ENCODE results near the gene LYL1.
"Not testable (repeated sequence)": the region's sequence is repeated elsewhere in the genome, so short reads cannot be mapped to it uniquely, and the experiment has no call there.

The LYL1 gene

DNA sequence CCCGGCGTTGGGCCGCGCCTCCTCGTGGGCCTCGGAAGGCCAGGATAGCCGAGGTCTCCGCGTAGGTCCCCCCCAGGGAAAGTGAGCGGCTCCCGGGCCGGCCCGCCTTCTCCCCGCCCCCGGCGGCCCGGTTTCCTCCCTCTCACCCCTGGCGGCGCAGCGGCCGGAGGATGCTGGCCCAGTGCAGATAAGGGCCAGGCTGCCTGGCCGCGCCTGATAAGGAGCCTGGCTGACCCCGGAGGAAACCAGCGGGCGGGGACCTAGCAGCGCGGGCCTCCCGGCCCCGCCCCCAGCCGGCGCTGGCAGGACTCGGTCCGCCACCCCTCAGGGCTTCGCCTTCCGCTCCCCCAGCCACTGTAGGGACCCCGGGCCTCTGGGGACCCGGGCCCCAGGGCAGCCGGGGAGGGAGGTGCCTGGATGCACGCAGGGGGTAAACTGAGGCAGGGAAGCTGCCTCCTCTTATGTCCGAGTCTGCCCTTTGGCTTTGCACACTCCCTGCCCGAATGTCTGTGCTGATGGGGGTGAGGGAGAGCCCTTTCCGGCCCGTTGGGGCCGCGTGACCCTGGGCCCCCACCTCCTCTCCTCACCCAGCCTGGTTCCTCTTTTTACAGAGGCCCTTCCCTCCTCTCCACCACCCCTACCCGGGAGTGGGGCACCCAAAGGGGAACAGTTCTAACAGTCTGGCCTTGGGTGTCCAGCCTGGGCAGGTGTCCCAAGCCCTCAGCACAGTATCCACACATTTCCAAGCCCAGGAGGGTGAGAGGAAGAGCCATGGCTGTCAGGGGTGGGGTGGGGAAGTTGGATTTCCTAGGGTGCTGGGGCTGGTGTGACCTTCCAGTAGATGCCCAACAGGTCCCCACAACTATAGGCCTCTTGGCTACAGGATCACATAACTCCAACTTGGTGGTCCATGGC is at the start of gene LYL1:
Gene LYL1, minus strand, starts transcription at position 193 of the 915 bp plus-strand sequence. CDS start 1,687 bp downstream, outside the sequence.
- DNase-seq, result no peak

DNA sequence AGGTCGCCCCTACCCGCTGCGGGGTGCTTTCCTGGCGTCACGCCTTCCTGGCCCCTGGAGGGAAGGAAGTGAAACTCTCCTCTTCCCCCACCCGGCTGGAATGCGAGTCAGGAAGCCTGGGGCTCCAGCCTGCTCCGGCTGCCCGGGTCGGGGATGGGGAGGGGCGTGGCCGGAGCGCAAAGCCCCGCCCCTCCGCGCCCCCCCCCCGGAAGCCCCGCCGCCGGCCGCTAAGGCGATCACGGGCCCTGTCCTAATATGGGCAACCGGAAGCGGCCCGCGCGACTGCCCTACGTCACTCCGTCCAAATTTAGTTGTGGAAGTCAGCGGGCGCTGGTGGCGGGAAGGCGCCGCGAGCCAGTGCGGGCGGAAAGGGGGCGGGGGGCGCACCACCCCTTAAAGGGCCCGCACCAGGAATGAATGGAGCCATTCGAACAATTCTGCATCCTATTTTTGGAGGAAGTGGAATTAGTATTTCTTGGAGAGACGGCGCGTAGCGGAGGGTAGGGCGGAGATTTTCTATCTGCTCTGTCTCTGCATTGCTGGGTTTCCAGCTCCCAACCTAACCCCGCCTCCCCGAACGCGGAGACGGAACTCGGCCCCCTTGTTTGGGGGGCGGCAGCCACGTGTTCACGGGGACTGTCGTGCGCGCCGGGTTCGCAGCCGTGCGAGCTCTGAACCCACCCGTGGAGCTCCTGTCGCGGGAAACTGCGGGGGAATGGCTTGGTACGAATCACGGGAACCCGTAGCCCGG is 49.1 kb upstream of the LYL1 start:
- peak; percentile 96 for DNase-seq

DNA sequence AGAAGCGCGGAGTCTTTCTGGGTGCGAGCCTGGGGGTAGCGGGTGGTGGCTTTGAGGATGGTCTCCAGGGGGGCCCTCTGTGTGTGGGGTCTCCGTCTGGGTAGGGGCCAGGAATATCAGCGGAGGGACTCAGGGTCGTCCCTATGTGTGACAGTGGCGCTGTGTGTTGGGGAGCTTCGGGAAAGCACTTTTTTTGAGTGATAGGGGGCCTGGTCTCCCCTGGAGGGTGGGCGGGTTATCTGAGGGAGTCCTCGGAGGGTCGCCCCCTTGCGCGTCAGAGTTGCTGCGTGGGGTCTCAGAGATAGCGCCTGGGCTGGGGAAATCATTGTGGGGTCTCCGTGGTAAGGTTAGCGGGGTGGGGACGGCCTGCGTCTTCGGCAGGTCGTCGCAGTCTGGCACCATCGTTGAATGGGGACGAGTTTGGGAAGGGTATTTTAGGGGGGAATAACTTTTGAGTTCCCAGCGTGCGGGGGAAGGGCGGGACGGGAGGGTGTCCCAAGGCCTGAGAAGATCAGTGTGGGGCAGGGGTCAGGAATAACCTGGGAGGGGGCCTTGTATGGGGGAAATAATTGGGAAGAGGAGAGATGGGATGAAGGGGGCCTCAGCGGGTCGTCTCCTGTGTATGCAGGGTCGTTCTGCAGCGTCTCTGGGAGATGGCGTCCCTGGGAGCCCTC is 48.4 kb upstream of the LYL1 start:
- DNase-seq, result no peak

- DNase-seq, result peak; percentile 93
Observed at GRCh38 chr19:13150187-13150930, 47.7 kb upstream of the LYL1 start, which contains the start of the genes IER2 and STX10. Gene IER2, plus strand, starts transcription at chr19:13150411. Its CDS starts 2,776 bp downstream, at chr19:13153187. Gene STX10, minus strand, starts transcription at chr19:13150375. Its CDS starts 202 bp downstream, at chr19:13150173.

DNA sequence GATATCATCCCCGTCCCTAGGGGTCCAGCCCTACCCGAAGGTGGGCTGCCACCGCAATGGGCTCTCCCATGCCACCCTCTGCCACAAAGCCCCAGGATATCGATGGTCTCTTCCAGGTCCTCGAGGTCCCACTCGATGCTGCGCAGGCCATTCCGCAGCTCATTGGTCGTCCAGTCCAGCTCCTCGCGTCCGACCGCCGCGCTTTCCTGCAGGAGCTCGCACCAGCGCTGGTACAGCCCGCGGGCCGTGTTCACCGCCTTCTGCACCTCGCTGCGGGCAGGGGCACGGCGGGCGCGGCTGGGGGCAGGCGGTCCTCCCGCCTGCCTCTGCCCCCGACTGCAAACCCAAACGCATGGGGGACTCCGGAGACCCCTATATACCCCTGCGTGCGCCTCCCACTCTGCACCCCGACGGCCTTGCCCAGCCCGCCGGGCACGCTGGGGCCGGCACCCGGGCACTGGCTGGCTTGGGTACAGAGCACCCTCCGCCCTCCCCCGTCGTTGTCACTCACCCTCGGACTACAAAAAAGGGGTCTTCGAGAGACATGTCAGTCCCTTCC is 47.0 kb upstream of the LYL1 start:
- peak; percentile 63 for DNase-seq

DNA sequence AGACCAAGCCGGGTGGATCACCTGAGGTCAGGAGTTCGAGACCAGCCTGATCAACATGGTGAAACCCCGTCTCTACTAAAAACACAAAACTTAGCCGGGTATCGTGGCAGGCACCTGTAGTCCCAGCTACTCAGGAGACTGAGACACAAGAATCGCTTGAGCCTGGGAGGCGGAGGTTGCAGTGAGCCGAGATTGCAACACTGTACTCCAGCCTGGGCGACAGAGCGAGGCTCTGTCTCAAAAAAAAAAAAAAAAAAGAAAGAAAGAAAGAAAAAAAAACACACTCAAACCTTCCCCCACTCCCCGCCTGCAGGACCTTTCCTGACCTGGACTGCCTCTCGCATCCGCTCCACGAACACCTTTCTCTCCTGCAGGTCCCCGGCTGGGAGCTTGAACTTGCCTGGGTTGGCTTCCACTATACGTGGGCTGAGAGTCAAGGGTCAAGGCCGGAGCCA is 46.5 kb upstream of the LYL1 start:
- not testable (repeated sequence) for DNase-seq

- no peak for DNase-seq
Observed at GRCh38 chr19:13146763-13147563, 44.3 kb upstream of the LYL1 start.

- no peak for DNase-seq
Observed at GRCh38 chr19:13139633-13140311, 37.1 kb upstream of the LYL1 start.

GRCh38 chr19:13138916-13139198 is 36.2 kb upstream of the LYL1 start:
- DNase-seq, result no peak

DNA sequence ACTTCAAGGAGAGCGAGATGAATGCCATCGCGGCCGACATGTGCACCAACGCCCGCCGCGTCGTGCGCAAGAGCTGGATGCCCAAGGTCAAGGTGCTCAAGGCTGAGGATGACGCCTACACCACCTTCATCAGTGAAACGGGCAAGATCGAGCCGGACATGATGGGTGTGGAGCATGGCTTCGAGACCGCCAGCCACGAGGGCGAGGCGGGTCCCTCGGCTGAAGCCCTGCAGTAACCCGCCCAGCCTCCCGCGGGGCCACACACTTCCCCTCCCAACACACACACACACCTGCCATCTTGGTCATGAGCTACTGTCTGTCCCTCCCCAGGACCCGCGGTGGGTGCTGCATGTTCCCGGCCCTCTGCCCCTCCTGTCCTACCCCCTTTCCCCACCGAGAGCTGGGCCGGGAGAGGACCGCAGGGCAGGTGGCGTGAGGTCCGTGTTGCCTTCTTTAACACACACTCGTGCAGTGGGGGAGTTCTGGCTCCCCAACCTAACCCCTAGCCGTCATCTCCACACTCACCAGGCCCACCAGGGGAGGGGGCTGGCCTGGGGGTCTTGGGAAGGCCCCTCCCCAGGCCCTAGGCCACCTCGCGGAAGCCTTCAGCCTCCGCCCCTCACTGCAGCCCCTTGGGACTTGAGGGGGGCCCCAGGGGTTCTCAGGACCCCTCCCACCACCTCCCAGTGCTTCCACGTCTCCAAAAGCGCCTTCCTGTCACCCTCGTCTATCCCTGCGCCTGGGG is 35.7 kb upstream of the LYL1 start:
- DNase-seq, result no peak

- no peak for DNase-seq
Observed at GRCh38 chr19:13137290-13137794, 34.7 kb upstream of the LYL1 start.

GRCh38 chr19:13135068-13136062 is 32.7 kb upstream of the LYL1 start:
- no peak for DNase-seq

- no peak for DNase-seq
Observed at GRCh38 chr19:13134626-13135025, 32.0 kb upstream of the LYL1 start.

DNA sequence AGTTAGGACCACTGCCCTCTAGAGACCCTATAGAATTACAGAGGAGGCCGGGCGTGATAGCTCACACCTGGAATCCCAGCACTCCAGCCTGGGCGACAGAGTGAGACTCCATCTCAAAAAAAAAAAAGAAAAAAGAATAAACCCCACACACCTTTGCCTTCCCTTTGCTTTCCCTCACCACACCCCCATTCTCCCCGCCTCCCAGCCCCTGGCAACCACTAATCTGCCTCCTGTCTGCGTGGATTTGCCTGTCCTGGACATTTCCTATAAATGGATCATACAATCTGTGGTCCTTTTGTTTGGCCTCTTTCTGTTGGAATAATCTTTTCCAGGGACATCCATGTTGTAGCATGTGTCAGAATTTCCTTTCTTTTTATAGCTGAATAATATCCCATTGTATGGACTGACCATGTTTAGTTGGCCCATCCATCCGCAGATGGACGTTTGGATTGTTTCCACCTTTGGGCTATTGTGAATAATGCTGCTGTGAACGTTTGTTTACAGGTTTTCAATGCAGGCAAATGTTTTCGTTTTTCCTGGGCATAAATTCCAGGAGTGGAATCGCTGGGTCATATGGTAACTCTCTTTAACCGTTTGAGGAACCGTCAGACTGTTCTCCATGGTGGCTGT is 30.7 kb upstream of the LYL1 start:
- DNase-seq, result no peak

DNA sequence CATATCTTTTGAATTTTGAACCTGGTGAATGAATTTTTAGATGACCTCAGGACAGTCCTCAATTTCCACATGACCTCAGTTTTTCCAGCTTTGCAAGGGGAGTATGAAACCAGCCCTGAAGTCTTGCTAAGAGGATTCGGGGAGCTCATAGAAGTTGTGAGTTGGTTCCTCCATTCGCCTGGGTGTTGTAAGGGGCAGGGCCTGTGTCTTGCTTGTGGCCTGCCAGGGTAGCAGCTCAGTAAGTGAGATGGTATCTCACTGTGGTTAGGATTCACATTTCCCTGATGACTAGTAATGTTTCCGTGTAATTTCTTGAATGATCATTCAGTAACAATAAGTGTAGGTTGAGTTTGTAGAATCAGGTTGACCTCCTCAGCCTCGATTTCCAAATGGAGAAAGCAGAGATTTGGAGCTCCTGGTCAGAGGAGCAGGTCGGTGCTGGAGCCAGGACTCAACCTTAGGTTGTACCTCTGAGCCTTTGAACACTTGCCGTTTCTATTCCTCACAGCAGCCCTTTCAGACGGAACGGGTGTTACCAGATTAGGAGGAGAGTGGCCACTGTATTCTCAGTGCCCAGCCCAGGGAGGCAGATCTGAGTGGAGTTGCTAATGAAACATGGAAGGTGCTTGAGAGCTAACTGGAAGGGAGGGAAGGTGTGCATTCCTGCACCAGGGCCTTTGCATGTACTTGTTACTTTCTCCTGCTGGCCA is 30.0 kb upstream of the LYL1 start:
- no peak for DNase-seq

DNA sequence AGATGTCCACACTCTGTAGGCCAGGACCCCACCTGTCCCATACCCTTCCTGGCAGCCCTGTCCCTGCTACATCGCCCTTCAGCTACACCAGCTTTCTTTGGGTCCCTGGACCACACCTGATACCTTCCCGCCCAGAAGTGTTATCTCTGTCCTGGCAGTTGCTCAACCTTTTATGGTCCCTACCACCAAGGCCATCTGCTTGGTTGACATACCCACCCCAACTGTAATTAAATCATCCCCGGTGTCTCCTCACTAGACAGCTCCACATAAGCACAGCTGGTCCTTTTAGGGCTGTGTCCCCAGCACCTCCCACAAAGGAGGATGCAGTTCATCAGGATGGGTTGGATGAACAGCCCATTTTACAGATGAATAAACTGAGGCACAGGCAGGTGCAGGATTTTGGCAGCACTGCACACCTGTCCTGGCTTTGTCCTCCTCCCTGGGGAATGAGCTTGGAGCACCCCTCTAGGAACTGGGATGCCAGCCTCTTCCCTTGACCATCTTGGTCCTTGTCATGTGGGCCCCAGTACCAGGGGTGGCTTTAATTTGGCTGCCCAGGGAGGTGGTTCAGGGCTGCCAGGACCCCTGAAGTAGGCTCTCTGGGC is 28.3 kb upstream of the LYL1 start:
- DNase-seq, result no peak

- no peak for DNase-seq
Observed at GRCh38 chr19:13129384-13129783, 26.7 kb upstream of the LYL1 start.

Measured in NCI-H1092 treated with DMSO at 0.1 percent for 48 hours (cell line).